ENCODE data around the gene WDR17.

- no peak for TF ChIP-seq POLR2A (IDR thresholded peaks at IDR 0.05)
- TF ChIP-seq CTCF (IDR thresholded peaks at IDR 0.05): no peak
Observed at GRCh38 chr4:176020481-176021085, 45.1 kb upstream of the WDR17 start.
